Measurements from ENCODE around the gene NOTCH1.

Gene NOTCH1

DNA sequence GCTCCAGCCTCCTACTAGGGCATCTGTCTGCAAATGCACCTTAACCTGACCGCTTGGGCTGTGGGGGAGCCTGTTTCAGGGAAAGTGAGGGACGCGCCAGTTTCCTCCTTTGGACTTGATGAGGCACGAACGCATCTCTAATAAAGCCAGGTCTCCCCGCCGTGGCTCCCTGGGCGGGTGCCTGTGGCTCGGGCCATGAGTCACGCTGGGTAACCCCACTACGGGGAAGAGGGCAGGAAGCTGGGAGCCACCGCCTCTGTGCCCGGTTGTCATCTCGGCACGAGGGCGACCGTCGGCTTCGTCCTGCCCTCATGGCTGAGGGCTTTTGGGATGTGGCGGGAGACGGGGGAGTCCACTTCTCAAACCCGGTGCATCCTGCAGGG, 12.1 kb downstream of the NOTCH1 start:
- Histone ChIP-seq H3K4me3 (replicated peaks; ENCODE audit: insufficient read depth, low read length) (no peak overlapping the region), H3K27ac (replicated peaks) (peak overlapping the region; percentile 70), H3K27me3 (ENCODE audit: insufficient read depth, poor library complexity, severe bottlenecking) (no peaks in the 10 kb centered on the region)
- DNase-seq (ENCODE audit: low read depth in 1 of 2, low spot score in 1 of 2): peak in 1 of 2 experiments; percentile 73
- no peak for TF ChIP-seq POLR2AphosphoS5 (IDR thresholded peaks at IDR 0.05; ENCODE audit: low read depth)
- no peak for TF ChIP-seq SPI1 (IDR thresholded peaks at IDR 0.05; ENCODE audit: borderline replicate concordance, low read depth)
- TF ChIP-seq, protein P1, sequence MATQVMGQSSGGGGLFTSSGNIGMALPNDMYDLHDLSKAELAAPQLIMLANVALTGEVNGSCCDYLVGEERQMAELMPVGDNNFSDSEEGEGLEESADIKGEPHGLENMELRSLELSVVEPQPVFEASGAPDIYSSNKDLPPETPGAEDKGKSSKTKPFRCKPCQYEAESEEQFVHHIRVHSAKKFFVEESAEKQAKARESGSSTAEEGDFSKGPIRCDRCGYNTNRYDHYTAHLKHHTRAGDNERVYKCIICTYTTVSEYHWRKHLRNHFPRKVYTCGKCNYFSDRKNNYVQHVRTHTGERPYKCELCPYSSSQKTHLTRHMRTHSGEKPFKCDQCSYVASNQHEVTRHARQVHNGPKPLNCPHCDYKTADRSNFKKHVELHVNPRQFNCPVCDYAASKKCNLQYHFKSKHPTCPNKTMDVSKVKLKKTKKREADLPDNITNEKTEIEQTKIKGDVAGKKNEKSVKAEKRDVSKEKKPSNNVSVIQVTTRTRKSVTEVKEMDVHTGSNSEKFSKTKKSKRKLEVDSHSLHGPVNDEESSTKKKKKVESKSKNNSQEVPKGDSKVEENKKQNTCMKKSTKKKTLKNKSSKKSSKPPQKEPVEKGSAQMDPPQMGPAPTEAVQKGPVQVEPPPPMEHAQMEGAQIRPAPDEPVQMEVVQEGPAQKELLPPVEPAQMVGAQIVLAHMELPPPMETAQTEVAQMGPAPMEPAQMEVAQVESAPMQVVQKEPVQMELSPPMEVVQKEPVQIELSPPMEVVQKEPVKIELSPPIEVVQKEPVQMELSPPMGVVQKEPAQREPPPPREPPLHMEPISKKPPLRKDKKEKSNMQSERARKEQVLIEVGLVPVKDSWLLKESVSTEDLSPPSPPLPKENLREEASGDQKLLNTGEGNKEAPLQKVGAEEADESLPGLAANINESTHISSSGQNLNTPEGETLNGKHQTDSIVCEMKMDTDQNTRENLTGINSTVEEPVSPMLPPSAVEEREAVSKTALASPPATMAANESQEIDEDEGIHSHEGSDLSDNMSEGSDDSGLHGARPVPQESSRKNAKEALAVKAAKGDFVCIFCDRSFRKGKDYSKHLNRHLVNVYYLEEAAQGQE (IDR thresholded peaks at IDR 0.05; ENCODE audit: insufficient replicate concordance, low read depth): no peak
- TF ChIP-seq GABPA (IDR thresholded peaks at IDR 0.05; ENCODE audit: low read depth): no peak

DNA sequence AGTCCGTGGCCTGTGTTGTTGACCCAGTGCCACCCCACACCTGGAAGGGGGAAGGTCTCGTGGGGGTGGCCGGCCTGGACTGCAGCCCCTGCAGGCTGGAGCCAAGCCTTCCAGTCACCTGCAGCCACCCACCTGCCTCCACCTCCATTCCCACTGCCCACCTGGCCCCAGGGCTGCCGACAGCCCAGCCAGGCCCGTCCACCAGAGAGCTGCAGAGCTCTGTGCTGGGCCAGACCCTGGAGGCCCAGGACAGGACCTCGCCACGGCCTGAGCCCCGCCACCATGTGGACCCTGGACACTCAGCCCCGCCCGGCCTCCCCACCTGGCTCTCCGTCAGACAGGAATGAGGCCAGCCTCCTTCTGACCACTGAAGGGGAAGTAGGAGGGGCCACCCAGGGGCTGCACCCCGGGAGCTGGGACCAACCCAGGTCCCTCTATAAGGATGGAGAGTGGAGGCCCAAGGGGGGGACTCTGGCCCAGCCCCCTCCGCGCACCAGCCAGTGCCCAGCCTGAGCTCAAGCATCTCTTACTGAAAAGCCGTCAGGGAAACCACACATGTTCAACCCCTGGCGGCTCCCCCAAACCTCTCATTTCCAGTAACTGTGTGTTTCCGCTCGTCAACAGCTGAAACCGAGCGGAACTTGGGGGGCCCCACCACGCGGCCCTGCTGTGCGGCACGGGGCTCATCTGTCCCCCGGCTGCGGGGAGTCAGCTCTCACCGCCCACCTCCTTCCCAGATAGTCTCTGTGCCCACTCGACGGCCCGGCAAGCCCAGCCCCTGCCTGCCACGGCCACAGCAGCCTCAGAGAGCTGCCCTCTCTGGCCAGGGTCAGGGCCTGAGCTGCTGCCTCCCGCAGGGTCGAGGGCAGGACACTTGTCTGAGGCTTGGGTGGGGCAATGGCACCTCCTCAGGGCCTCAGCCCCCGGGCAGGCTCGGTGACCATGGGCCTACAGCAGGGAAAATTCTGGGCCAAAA, 12.8 kb downstream of the NOTCH1 start:
- DNase-seq (ENCODE audit: low read depth in 1 of 2, low spot score in 1 of 2): peak in 1 of 2 experiments; percentile 75
- TF ChIP-seq SPI1 (IDR thresholded peaks at IDR 0.05; ENCODE audit: borderline replicate concordance, low read depth) (0 out of 2 replicates have a peak, but pooled peaks have one; percentile 1), GABPA (IDR thresholded peaks at IDR 0.05; ENCODE audit: low read depth) (peak; percentile 49; the same call in 1 of the 2 replicates), POLR2AphosphoS5 (IDR thresholded peaks at IDR 0.05; ENCODE audit: low read depth) (peak; percentile 42; the same call in 1 of the 2 replicates)
- TF ChIP-seq, protein P1 (IDR thresholded peaks at IDR 0.05; ENCODE audit: insufficient replicate concordance, low read depth): no peak
- Histone ChIP-seq H3K4me3 (replicated peaks; ENCODE audit: insufficient read depth, low read length) (no peak overlapping the region), H3K27ac (replicated peaks) (peak overlapping the region; percentile 70), H3K27me3 (ENCODE audit: insufficient read depth, poor library complexity, severe bottlenecking) (no peaks in the 10 kb centered on the region)

DNA sequence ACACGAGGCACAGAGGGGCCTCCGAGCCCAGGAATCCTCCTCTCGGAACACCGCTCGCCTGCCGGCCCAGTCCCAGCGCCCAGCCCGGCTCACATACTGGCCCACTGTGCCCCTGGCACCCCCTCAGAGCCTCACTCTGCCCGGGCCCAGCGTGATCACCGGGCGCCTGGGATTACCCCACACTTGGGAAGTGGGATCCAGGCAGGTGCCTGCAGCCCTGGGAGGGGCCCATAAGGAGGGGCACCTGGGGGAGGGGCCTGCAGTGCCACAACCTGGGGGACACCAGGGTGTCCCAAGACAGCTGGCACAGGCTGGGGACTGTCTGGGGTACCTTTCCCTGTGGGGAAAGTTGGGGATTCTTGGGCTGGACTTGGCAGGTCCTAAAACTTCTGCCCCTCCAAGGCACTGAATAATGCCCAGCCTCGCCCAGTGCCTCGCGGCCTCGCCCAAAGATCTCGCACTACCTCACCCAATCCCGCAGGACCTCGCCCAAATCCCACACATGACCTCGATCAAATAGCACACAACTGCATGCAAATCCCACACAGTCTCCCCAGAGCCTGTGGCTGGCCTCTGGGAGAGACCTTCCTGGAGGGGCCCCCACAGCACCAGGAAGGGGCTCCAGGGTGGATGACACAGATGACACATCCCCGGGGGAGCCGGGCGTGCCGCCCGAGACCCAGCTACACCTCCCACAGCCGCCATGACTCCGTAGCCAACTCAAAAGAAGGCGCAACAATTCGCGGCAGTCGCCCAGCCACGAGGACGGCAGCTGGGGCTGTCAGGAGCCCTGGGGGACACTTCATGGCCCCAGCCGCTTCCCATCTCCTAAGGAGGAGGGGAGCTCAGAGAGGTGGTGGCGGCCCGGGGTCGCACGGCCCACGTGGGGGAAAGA, 13.7 kb downstream of the NOTCH1 start:
- TF ChIP-seq POLR2AphosphoS5 (IDR thresholded peaks at IDR 0.05; ENCODE audit: low read depth) (no peak), GABPA (IDR thresholded peaks at IDR 0.05; ENCODE audit: low read depth) (no peak), SPI1 (IDR thresholded peaks at IDR 0.05; ENCODE audit: borderline replicate concordance, low read depth) (no peak)
- TF ChIP-seq, protein P1 (IDR thresholded peaks at IDR 0.05; ENCODE audit: insufficient replicate concordance, low read depth): no peak
- TF ChIP-seq, protein P2, sequence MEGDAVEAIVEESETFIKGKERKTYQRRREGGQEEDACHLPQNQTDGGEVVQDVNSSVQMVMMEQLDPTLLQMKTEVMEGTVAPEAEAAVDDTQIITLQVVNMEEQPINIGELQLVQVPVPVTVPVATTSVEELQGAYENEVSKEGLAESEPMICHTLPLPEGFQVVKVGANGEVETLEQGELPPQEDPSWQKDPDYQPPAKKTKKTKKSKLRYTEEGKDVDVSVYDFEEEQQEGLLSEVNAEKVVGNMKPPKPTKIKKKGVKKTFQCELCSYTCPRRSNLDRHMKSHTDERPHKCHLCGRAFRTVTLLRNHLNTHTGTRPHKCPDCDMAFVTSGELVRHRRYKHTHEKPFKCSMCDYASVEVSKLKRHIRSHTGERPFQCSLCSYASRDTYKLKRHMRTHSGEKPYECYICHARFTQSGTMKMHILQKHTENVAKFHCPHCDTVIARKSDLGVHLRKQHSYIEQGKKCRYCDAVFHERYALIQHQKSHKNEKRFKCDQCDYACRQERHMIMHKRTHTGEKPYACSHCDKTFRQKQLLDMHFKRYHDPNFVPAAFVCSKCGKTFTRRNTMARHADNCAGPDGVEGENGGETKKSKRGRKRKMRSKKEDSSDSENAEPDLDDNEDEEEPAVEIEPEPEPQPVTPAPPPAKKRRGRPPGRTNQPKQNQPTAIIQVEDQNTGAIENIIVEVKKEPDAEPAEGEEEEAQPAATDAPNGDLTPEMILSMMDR (IDR thresholded peaks at IDR 0.05; ENCODE audit: insufficient read depth, low read length): no peak
- H3K4me3 ChIP-seq (replicated peaks; ENCODE audit: insufficient read depth, low read length): no peak overlapping the region
- H3K27ac ChIP-seq (replicated peaks): peak overlapping the region; percentile 70
- H3K27me3 ChIP-seq (ENCODE audit: insufficient read depth, poor library complexity, severe bottlenecking): no peaks in the 10 kb centered on the region
- no peak for DNase-seq (ENCODE audit: low read depth in 1 of 2, low spot score in 1 of 2)

Data from HL-60 (cell line).